Activated naive CD8-positive, alpha-beta T cell treated with anti-CD3 and anti-CD28 coated beads, Interleukin-2, amount 50 U/mL, for 24 hours (primary cell): ENCODE results near the gene XRCC3.
A peak's percentile ranks its signal among the peaks of the same experiment; 100 is the strongest.

Experiments
- ATAC-seq: fragments of 150-1000 bp; cut with Tn5 transposase; one replicate; pipeline ENCODE4 v1.10.0; 2021
- DNase-seq: peaks from one replicate; pipeline ENCODE4 v3.0.0; 2021
- H3K27ac Mint-ChIP-seq: one replicate; pipeline ENCODE4 v1.8.0; 2021; ENCODE audit warnings: mild to moderate bottlenecking, mixed read lengths
- H3K27me3 Mint-ChIP-seq: one replicate; pipeline ENCODE4 v1.8.0; 2021; ENCODE audit warnings: mixed read lengths
- H3K36me3 Mint-ChIP-seq: one replicate; pipeline ENCODE4 v1.8.0; 2021; ENCODE audit warnings: low read depth, mixed read lengths
- H3K4me1 Mint-ChIP-seq: one replicate; pipeline ENCODE4 v1.8.0; 2021; ENCODE audit warnings: mixed read lengths
- H3K4me3 Mint-ChIP-seq: one replicate; pipeline ENCODE4 v1.8.0; 2021; ENCODE audit warnings: mild to moderate bottlenecking, moderate library complexity, mixed read lengths
- H3K9me3 Mint-ChIP-seq: one replicate; pipeline ENCODE4 v1.8.0; 2021; ENCODE audit warnings: mixed read lengths

Gene XRCC3

DNA sequence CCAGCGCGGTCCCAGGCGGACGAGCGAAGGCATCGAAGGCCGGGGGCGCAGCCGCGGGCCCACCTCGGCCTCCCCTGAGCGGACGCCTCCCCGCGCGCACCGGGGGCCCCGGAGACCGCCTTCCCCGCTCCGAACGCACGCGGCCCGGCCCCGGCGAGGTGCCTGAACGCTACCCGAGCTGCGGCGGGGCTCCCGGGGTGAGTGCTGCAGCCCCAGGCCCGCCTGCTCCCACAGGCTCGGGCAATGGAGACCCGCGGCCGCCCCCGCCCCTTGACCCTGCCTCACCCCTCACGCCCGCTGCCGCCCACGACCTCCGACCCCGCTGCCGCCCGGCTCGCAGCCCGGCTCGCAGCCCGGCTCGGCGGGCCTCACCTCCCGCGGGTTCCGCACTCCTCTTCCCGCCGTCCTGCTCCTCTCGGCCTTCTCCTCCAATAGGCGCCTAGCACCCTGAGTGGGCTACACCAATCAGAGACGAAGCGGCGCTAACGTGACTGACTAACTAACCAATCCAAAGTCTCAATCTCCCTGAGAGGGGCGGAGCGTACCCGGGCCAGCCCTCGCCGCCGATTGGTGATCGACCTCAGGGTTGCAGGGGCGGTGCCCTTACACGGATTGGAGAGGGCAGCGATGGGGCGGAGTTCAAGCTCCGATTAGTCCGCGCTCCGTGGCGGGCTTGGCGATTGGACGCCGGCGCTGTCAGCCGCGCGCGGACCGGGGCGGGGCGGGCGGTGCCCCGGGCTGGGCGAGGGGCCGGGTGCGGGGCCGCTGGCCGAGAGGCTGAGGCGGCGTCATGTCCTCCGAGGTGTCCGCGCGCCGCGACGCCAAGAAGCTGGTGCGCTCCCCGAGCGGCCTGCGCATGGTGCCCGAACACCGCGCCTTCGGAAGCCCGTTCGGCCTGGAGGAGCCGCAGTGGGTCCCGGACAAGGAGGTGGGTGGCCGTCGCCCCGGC, at the start of gene XRCC3, which contains the start of gene ZFYVE21:
XRCC3 (minus strand) TSS at position 400 of the 949 bp plus-strand sequence. CDS start 4,364 bp downstream, outside the sequence.
ZFYVE21 (plus strand) TSS at position 759 of the 949 bp plus-strand sequence; CDS start at position 791, 32 bp downstream.
- ATAC-seq: peak; percentile 96
- Mint-ChIP-seq H3K27me3 (peaks cover 2% of the 10 kb centered on the region), H3K27ac (peak within 1 kb of the TSS; percentile 95), H3K9me3 (no peaks in the 10 kb centered on the region), H3K4me1 (peaks cover 49% of the 10 kb centered on the region), H3K4me3 (peak within 1 kb of the TSS; percentile 86), H3K36me3 (peaks cover 21% of the 10 kb centered on the region)
- DNase-seq: peak; percentile 99

DNA sequence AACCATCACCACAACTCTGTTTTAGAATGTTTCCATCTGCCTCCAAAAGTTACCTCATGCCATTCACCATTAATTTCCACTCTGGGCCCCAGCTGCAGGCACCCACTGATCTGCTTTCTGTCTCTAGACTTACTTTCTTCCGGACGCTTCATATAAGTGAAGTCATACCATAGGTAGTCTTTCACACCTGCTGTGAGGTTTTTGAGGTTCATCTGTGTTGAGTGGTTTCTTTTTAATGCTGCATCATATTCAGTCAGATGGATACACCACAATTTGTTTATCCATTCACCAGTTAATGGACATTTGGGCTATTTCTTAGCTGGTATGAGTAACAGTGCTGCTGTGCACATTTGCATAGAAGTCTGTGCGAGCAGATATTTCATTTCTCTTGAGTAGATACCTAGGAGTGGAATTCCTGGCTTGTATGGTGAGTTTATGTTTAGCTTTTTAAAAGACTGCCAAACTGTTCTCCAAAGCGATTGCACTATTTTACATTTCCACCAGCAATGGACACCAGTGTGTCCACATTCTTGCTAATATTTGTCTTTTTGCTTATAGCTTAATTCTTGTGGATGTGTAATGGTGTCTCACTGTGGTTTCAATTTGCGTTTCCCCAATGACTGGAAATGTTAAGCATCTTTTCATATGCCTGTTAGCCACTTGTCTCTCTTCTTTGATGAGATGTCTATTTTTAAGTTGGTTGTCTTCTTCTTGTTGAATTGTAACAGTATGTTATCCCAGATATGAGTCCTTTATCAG, 48.7 kb upstream of the XRCC3 start:
- H3K36me3 Mint-ChIP-seq: no peaks in the 10 kb centered on the region
- no peaks in the 10 kb centered on the region for H3K27me3 Mint-ChIP-seq
- peaks cover 8% of the 10 kb centered on the region for H3K4me1 Mint-ChIP-seq
- H3K9me3 Mint-ChIP-seq: no peaks in the 10 kb centered on the region
- H3K4me3 Mint-ChIP-seq: no peak overlapping the region
- peak; percentile 36 for ATAC-seq
- no peak overlapping the region for H3K27ac Mint-ChIP-seq
- DNase-seq: no peak

DNA sequence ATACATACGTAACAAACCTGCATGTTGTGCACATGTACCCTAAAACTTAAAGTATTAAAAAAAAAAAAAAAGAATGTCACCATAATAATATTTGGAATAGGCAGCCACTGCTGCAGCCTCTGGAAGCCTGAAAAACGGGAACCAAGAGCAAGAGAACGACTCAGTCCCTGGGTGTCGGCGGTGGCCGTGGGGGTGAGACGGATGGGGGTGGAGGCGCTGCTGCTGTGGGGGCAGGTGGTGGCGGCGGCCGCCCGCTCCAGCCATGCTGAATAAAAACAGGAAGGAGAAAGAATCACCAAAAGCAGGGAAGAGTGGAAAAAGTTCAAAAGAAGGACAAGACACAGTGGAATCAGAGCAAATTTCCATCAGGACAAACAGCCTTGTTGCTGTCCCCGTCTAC, 47.3 kb upstream of the XRCC3 start:
- Mint-ChIP-seq H3K4me1 (peaks cover 8% of the 10 kb centered on the region), H3K4me3 (no peak overlapping the region), H3K9me3 (no peaks in the 10 kb centered on the region), H3K27me3 (no peaks in the 10 kb centered on the region), H3K27ac (no peak overlapping the region), H3K36me3 (no peaks in the 10 kb centered on the region)
- DNase-seq: no peak
- ATAC-seq: no peak

DNA sequence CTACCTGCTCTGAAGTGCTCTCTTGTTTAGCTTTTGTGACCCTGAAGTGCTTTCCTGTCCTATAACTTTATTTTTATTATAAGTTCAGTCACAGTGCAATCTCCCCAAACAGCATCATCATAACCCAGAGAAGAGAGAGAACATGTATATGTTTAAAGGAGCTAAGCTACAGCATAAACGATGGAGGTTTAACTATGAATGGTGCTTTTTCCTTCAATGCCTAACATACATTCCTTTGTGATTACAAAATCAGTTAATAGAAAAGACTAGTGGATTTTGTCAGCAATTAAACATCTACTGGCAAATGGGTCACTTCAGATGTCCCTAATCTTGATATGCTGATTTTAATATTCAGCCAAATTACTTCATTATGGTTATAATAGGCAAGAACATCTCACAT, 46.8 kb upstream of the XRCC3 start:
- ATAC-seq: no peak
- no peaks in the 10 kb centered on the region for H3K36me3 Mint-ChIP-seq
- no peak overlapping the region for H3K4me3 Mint-ChIP-seq
- H3K9me3 Mint-ChIP-seq: no peaks in the 10 kb centered on the region
- H3K27ac Mint-ChIP-seq: no peak overlapping the region
- no peak for DNase-seq
- no peaks in the 10 kb centered on the region for H3K27me3 Mint-ChIP-seq
- peaks cover 8% of the 10 kb centered on the region for H3K4me1 Mint-ChIP-seq

DNA sequence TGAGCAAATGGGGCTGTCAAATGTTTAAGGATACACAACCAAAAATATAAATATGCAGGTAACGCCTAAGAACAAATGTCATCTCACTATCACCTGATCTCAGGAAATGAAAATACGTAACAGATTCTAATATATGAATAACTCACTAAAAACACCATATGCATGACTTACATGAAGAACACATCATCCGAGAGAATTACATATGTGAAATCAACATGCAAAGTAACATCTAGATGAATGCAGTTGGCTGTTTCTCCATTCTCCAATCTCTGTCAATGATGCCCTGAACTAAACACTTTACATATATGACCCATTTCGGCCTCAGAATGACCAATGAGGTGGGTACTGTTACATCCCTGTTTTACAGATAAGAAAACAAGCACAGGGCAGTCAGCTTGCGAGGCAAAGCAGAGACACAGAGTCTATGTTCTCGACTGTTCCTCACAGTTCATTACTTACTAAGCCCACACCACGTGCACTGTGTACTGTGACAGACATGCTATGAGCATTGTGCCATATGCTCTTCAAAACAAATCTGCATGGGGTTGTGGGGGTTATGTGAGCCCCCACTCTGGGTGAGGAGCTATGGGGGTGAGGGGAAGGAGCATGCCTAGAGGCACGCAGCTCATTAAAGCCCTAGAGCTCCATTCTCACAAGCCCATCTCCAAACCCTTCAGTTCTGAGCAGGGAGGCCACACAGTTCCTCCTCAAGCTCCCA, 43.0 kb upstream of the XRCC3 start:
- no peaks in the 10 kb centered on the region for H3K36me3 Mint-ChIP-seq
- H3K4me1 Mint-ChIP-seq: no peaks in the 10 kb centered on the region
- no peaks in the 10 kb centered on the region for H3K27me3 Mint-ChIP-seq
- no peak overlapping the region for H3K27ac Mint-ChIP-seq
- no peak for DNase-seq
- H3K4me3 Mint-ChIP-seq: no peak overlapping the region
- no peaks in the 10 kb centered on the region for H3K9me3 Mint-ChIP-seq
- no peak for ATAC-seq

DNA sequence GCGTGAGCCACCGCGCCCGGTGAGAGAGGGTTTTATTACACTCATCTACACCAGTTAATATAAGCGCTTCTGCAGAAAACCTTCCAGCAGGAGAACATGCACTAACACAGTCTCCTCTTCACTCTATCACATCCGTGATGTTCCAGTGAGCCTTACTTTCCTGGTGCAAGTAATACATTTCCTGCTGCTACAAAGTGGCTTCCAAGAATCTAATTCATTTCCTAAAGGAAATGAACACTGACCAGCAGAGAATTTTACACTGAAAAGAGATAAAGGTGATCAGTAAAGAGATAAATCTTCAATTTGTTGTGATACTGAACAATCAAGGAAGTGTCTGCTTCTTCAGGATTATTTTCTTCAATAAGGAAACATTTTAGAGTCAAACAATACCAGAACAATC, 39.8 kb upstream of the XRCC3 start:
- H3K36me3 Mint-ChIP-seq: no peaks in the 10 kb centered on the region
- no peaks in the 10 kb centered on the region for H3K4me1 Mint-ChIP-seq
- DNase-seq: no peak
- no peak overlapping the region for H3K4me3 Mint-ChIP-seq
- ATAC-seq: no peak
- no peaks in the 10 kb centered on the region for H3K27me3 Mint-ChIP-seq
- no peak overlapping the region for H3K27ac Mint-ChIP-seq
- H3K9me3 Mint-ChIP-seq: no peaks in the 10 kb centered on the region

DNA sequence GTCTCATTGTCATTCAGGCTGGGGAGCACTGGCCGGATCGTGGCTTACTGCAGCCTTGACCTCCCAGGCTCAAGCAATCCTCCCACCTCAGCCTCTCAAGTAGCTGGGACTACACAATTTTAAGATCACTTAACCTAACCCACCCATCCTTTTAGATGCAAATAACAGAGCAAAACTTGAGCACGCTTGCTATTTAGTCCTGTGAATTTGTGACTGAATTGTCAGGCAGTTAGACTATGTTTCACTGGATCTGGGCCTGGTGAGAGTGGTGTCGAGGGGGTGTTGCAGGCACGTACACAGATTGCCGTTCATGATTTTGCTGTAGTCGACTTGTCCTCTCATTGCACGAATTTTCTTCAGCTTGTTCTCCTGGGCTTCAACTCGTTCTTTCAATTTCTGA, 38.5 kb upstream of the XRCC3 start:
- Mint-ChIP-seq H3K36me3 (peaks cover 3% of the 10 kb centered on the region), H3K4me3 (no peak overlapping the region), H3K27me3 (no peaks in the 10 kb centered on the region), H3K4me1 (peaks cover 4% of the 10 kb centered on the region), H3K27ac (no peak overlapping the region), H3K9me3 (no peaks in the 10 kb centered on the region)
- DNase-seq (no peak), ATAC-seq (no peak)

DNA sequence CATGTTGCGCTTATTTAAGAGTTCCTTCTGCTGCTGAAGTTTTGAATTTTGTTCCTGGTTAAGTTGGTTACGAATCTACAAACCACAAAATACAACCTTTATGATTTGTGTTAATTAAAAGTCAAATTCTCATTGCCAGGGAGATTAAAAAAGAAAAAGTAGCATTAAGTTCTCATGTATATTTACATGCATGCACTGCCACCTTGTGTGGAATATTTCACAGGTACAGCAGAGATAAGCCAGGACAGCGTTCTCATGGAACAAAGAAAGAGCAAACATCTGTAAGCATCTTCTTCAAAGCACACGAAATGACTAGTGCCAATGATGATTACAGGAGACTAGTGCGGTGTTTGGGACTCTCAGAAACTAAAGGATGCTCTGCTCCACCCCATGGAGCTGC, 34.6 kb upstream of the XRCC3 start:
- Mint-ChIP-seq H3K27ac (no peak overlapping the region), H3K4me1 (peaks cover 12% of the 10 kb centered on the region), H3K36me3 (peaks cover 3% of the 10 kb centered on the region), H3K4me3 (no peak overlapping the region), H3K9me3 (no peaks in the 10 kb centered on the region), H3K27me3 (no peaks in the 10 kb centered on the region)
- ATAC-seq: no peak
- DNase-seq: no peak

DNA sequence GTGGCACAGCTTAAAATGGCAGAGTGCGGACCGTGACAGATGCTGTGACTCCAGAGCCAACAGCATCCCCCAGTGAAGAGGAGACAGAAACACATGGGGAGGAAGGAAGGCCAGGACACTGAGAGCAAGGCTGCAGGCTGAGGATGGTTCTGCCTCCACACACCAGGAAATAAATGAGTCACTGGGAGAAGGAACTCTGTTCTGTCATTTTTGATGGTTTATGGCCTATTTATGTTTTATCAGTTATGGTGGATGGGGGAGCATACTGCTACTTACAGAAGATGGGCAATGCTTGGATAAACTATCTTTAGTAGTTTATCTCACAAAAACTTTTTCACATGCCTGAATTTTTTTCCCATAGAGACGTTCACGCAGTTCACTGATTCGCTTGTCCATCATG, 34.2 kb upstream of the XRCC3 start:
- DNase-seq: no peak
- Mint-ChIP-seq H3K4me1 (peaks cover 12% of the 10 kb centered on the region), H3K27ac (no peak overlapping the region), H3K4me3 (no peak overlapping the region), H3K27me3 (no peaks in the 10 kb centered on the region), H3K36me3 (peaks cover 3% of the 10 kb centered on the region), H3K9me3 (no peaks in the 10 kb centered on the region)
- no peak for ATAC-seq

DNA sequence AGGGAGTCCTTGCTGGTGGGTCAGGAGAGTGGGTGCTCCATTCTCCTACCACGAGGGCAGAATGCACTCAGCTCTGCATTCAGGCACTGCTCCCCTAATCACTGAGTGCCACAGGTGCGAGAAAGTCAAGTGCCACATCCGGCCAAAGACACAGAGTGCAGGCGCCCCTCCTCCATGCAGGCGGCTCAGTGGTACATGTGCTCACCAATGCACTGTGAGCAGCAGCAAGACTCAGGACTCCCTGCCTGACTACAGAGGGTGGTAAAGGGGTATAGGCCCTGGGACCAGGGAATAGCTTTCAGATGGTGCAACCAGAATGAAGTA, 33.2 kb upstream of the XRCC3 start:
- DNase-seq (peak; percentile 46), ATAC-seq (peak; percentile 93)
- Mint-ChIP-seq H3K27me3 (no peaks in the 10 kb centered on the region), H3K27ac (peak overlapping the region; percentile 60), H3K9me3 (no peaks in the 10 kb centered on the region), H3K36me3 (peaks cover 3% of the 10 kb centered on the region), H3K4me1 (peaks cover 12% of the 10 kb centered on the region), H3K4me3 (no peak overlapping the region)

DNA sequence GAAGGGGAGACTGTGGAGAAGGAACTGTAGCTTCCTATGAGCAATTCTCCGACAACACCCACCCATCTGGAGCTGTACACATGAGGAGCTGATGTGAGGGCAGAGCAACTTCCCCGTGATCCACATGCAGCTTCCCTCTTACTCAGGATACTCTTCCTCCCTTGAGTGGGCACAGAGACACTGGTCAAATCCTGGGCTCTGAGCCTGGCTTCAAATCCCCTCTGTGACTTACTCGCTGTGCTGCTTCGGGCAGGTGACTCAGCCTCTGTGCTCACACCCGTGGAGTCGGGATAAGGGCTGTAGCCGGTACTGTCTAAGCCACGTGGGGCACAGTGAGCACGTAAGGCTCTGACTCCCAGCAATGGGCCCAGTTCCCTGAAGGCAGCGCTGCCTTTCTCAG, 31.4 kb upstream of the XRCC3 start:
- peaks cover 12% of the 10 kb centered on the region for H3K4me1 Mint-ChIP-seq
- ATAC-seq (no peak), DNase-seq (no peak)
- H3K36me3 Mint-ChIP-seq: peaks cover 3% of the 10 kb centered on the region
- H3K27ac Mint-ChIP-seq: no peak overlapping the region
- H3K4me3 Mint-ChIP-seq: no peak overlapping the region
- H3K9me3 Mint-ChIP-seq: no peaks in the 10 kb centered on the region
- H3K27me3 Mint-ChIP-seq: no peaks in the 10 kb centered on the region

DNA sequence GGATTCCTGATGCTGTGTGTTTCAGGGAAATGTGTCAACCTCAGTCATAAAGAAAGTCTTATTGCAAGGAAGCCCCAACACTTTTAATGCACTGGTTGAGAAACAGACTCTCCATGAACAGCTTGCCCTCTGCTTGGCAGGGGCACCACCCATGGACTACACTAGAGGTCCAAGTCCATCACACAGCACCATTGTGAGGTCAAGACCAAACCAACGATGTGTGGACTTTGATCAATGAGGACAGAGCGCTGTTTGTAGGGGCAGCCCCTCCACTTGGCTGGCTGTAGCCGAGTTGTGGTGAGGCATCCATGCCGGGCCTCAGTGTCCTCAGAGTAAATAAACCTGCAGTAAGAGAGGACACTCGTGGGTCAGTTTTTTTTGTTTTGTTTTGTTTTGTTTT, 30.2 kb upstream of the XRCC3 start:
- no peak overlapping the region for H3K27ac Mint-ChIP-seq
- H3K9me3 Mint-ChIP-seq: no peaks in the 10 kb centered on the region
- no peak for ATAC-seq
- no peaks in the 10 kb centered on the region for H3K27me3 Mint-ChIP-seq
- no peak for DNase-seq
- H3K4me1 Mint-ChIP-seq: peaks cover 12% of the 10 kb centered on the region
- H3K36me3 Mint-ChIP-seq: peaks cover 3% of the 10 kb centered on the region
- H3K4me3 Mint-ChIP-seq: no peak overlapping the region

DNA sequence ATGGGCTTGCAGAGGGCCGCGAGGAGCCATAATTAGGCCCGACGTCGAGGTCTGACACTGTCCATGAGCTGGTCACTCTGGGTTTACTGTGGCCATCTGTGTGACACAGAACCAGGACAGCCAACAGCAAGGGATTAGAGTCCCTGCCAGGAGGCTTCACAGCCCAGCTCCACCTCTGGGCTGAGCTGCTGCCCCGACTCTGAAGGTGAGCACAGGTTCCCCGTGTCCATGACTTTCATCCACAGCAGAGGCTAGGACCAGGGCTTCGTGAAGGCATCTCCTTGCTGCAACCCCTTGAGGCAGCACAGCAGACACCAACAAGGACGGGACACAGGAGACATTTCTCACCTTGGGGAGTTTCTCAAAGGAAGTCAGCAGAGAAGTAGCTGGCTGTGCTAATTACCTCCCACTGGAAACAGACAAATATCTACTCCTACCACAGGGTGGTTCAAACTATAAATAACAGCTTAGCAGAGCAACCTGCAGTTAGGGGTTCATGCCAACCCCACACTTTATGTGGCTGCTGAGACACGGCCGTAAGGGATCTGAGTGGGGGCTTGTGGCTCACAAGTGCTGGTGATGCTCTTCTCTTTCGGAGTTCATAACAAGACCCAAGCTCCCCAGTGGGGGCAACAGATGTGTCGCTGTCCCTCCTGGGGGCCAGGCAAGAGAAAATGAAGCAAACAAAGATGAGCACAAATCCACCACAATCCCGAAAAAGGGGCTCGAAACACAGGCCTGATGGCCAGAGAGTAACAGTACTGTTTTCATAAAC, 29.6 kb upstream of the XRCC3 start:
- no peak overlapping the region for H3K4me3 Mint-ChIP-seq
- no peaks in the 10 kb centered on the region for H3K9me3 Mint-ChIP-seq
- peaks cover 3% of the 10 kb centered on the region for H3K36me3 Mint-ChIP-seq
- H3K27me3 Mint-ChIP-seq: no peaks in the 10 kb centered on the region
- ATAC-seq (no peak), DNase-seq (no peak)
- no peak overlapping the region for H3K27ac Mint-ChIP-seq
- peaks cover 12% of the 10 kb centered on the region for H3K4me1 Mint-ChIP-seq

DNA sequence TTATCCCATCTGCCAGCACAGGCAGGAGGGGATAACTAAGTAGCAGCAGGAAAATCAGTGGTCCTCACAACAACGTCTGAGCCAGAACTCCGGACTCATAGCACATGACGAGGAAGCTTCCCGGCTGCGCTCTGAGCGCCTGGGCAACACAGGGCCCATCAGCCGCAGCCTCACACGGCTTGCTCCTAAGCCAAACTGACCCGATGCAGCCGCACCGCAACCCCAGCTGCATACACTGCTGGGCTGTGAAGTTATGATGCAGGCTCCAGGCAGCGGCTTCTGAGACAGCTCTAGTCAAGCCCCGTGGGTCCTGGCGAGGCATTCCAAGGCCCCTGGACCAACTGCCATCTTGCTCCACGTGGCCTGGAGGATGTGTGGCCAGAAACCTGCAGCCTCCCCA, 28.4 kb upstream of the XRCC3 start:
- no peak overlapping the region for H3K4me3 Mint-ChIP-seq
- H3K27me3 Mint-ChIP-seq: no peaks in the 10 kb centered on the region
- H3K36me3 Mint-ChIP-seq: no peaks in the 10 kb centered on the region
- no peaks in the 10 kb centered on the region for H3K9me3 Mint-ChIP-seq
- ATAC-seq: no peak
- no peak overlapping the region for H3K27ac Mint-ChIP-seq
- H3K4me1 Mint-ChIP-seq: peaks cover 7% of the 10 kb centered on the region
- no peak for DNase-seq
